Lower lobe of right lung (tissue), 2 donors: ENCODE measurements around the gene SLITRK2. TPM values are rescaled to one million over a fixed set of nuclear protein-coding genes. Genes with fewer than 3 reads are reported as not detected.

ENCODE experiments used
- ATAC-seq, 2 donors: fragments of 200-7000 bp; cut with Tn5 transposase; one replicate each; pipeline ENCODE4 v1.9.1; 2020 to 2022; ENCODE audit warnings: mild to moderate bottlenecking in 2 of 2, moderate library complexity in 2 of 2
- DNase-seq: peaks from one replicate; pipeline ENCODE4 v3.0.0-alpha.2; 2020
- H3K27ac ChIP-seq: fragments of 200-600 bp; one replicate; pipeline ENCODE4 v1.8.0; 2022
- H3K27me3 ChIP-seq: fragments of 200-600 bp; one replicate; pipeline ENCODE4 v1.8.0; 2022; ENCODE audit warnings: low read depth
- H3K36me3 ChIP-seq: fragments of 200-600 bp; one replicate; pipeline ENCODE4 v1.8.0; 2022; ENCODE audit warnings: mild to moderate bottlenecking
- H3K4me1 ChIP-seq: fragments of 200-600 bp; one replicate; pipeline ENCODE4 v1.8.0; 2022
- H3K4me3 ChIP-seq: fragments of 200-600 bp; one replicate; pipeline ENCODE4 v1.8.0; 2022; ENCODE audit warnings: mild to moderate bottlenecking
- H3K9me3 ChIP-seq: fragments of 200-600 bp; one replicate; pipeline ENCODE4 v1.8.0; 2022
- CTCF ChIP-seq: fragments of 200-600 bp; IDR thresholded peaks from one replicate; pipeline ENCODE4 v1.8.0; 2022; ENCODE audit warnings: antibody characterized with exemption, mild to moderate bottlenecking
- intact Hi-C: fragments of 100-400 bp; cut with DNase I; formaldehyde crosslinking; loops from one replicate; pipeline ENCODE4 v1.11.0; 2022
- total RNA-seq: library from RNA; stranded (reverse); fragmentation: NEBNext Ultra II Directional; extraction: Animal tissue kit (Norgen Biotek cat#: 25700); gene quantifications from one replicate; pipeline ENCODE4 v1.2.1, GENCODE V29; 2021
- donor health status: DM: no; HTN: yes; CAD: no; lungs with severe emphysema.

Gene SLITRK2
- total RNA-seq, 1 donor from 2014 or later, result 0.15 TPM

GRCh38 chrX:145823132-145823531 lies 5.5 kb downstream of the SLITRK2 start:
- TF ChIP-seq CTCF, result no peak
- Histone ChIP-seq H3K36me3 (no peaks in the 10 kb centered on the region), H3K27me3 (peaks cover 4% of the 10 kb centered on the region), H3K4me3 (no peak overlapping the region), H3K9me3 (no peaks in the 10 kb centered on the region), H3K27ac (no peak overlapping the region), H3K4me1 (peaks cover 6% of the 10 kb centered on the region)
- intact Hi-C loops, result no loop called here
- DNase-seq (no peak), ATAC-seq (no peak)

GRCh38 chrX:145825896-145826295 lies 8.3 kb downstream of the SLITRK2 start:
- no peak for ATAC-seq
- H3K9me3 ChIP-seq, result no peaks in the 10 kb centered on the region
- TF ChIP-seq CTCF, result no peak
- H3K27ac ChIP-seq, result no peak overlapping the region
- intact Hi-C loops, result no loop called here
- no peaks in the 10 kb centered on the region for H3K4me1 ChIP-seq
- H3K27me3 ChIP-seq, result no peaks in the 10 kb centered on the region
- no peak for DNase-seq
- no peak overlapping the region for H3K4me3 ChIP-seq
- no peaks in the 10 kb centered on the region for H3K36me3 ChIP-seq

GRCh38 chrX:145826466-145826865 lies 8.8 kb downstream of the SLITRK2 start:
- no peak overlapping the region for H3K27ac ChIP-seq
- H3K36me3 ChIP-seq, result no peaks in the 10 kb centered on the region
- ATAC-seq, result no peak
- intact Hi-C loops, result no loop called here
- DNase-seq, result no peak
- no peaks in the 10 kb centered on the region for H3K27me3 ChIP-seq
- no peak overlapping the region for H3K4me3 ChIP-seq
- no peaks in the 10 kb centered on the region for H3K4me1 ChIP-seq
- no peaks in the 10 kb centered on the region for H3K9me3 ChIP-seq
- no peak for TF ChIP-seq CTCF

- TF ChIP-seq CTCF, result no peak
Observed at GRCh38 chrX:145832796-145833195, 15.2 kb downstream of the SLITRK2 start.

GRCh38 chrX:145840531-145840930 lies 22.9 kb downstream of the SLITRK2 start:
- TF ChIP-seq CTCF, result no peak
- H3K27me3 ChIP-seq, result no peaks in the 10 kb centered on the region
- no peaks in the 10 kb centered on the region for H3K9me3 ChIP-seq
- no peak overlapping the region for H3K27ac ChIP-seq
- no peaks in the 10 kb centered on the region for H3K4me1 ChIP-seq
- DNase-seq, result no peak
- intact Hi-C loops, result no loop called here
- ATAC-seq, result no peak
- no peaks in the 10 kb centered on the region for H3K36me3 ChIP-seq
- H3K4me3 ChIP-seq, result no peak overlapping the region

More at GRCh38 chrX:145832796-145833195, 15.2 kb downstream of the SLITRK2 start:
- no peaks in the 10 kb centered on the region for H3K36me3 ChIP-seq
- H3K27me3 ChIP-seq, result no peaks in the 10 kb centered on the region
- H3K4me1 ChIP-seq, result no peaks in the 10 kb centered on the region
- ATAC-seq (no peak), DNase-seq (no peak)
- H3K4me3 ChIP-seq, result no peak overlapping the region
- no peaks in the 10 kb centered on the region for H3K9me3 ChIP-seq
- no peak overlapping the region for H3K27ac ChIP-seq
- intact Hi-C loops, result no loop called here
